Stimulated activated CD4-positive, alpha-beta T cell treated with anti-CD3 and anti-CD28 coated beads, Interleukin-12 subunit alpha, Interleukin-12 subunit beta, amount 100 ng/mL, for 4 hours (primary cell): ENCODE results near the gene ELF5.

ENCODE experiments used
- DNase-seq: peaks from one replicate; pipeline ENCODE4 v3.0.0-alpha.2; 2020

ELF5 gene

GRCh38 chr11:34513682-34514449 lies at the start of gene ELF5:
ELF5 (minus strand) TSS chr11:34513794; CDS start chr11:34505749, 8,045 bp downstream.
- DNase-seq: no peak

- no peak for DNase-seq
Observed at GRCh38 chr11:34562976-34563375, 49.4 kb upstream of the ELF5 start.

- no peak for DNase-seq
Observed at GRCh38 chr11:34560511-34560910, 46.9 kb upstream of the ELF5 start.

- no peak for DNase-seq
Observed at GRCh38 chr11:34558673-34559072, 45.1 kb upstream of the ELF5 start.

- DNase-seq: no peak
Observed at GRCh38 chr11:34558211-34558610, 44.6 kb upstream of the ELF5 start.

- DNase-seq: no peak
Observed at GRCh38 chr11:34552270-34552669, 38.7 kb upstream of the ELF5 start.

- no peak for DNase-seq
Observed at GRCh38 chr11:34549271-34549670, 35.7 kb upstream of the ELF5 start.

- DNase-seq: no peak
Observed at GRCh38 chr11:34548278-34548677, 34.7 kb upstream of the ELF5 start.

- DNase-seq: no peak
Observed at GRCh38 chr11:34546511-34547209, 33.1 kb upstream of the ELF5 start.

GRCh38 chr11:34542089-34542488 lies 28.5 kb upstream of the ELF5 start:
- no peak for DNase-seq

GRCh38 chr11:34540870-34541269 lies 27.3 kb upstream of the ELF5 start:
- no peak for DNase-seq

- no peak for DNase-seq
Observed at GRCh38 chr11:34537636-34538035, 24.0 kb upstream of the ELF5 start.

- no peak for DNase-seq
Observed at GRCh38 chr11:34536056-34536455, 22.5 kb upstream of the ELF5 start.

- DNase-seq: no peak
Observed at GRCh38 chr11:34534826-34535225, 21.2 kb upstream of the ELF5 start.

GRCh38 chr11:34531663-34532062 lies 18.1 kb upstream of the ELF5 start:
- DNase-seq: no peak

GRCh38 chr11:34530545-34531234 lies 17.1 kb upstream of the ELF5 start:
- no peak for DNase-seq

GRCh38 chr11:34529643-34530042 lies 16.0 kb upstream of the ELF5 start:
- DNase-seq: no peak

GRCh38 chr11:34528072-34528471 lies 14.5 kb upstream of the ELF5 start:
- no peak for DNase-seq

GRCh38 chr11:34525888-34526657 lies 12.5 kb upstream of the ELF5 start:
- DNase-seq: no peak

GRCh38 chr11:34525098-34525497 lies 11.5 kb upstream of the ELF5 start:
- DNase-seq: no peak

- no peak for DNase-seq
Observed at GRCh38 chr11:34524696-34525095, 11.1 kb upstream of the ELF5 start.

GRCh38 chr11:34523053-34523452 lies 9.5 kb upstream of the ELF5 start:
- no peak for DNase-seq

GRCh38 chr11:34522188-34522587 lies 8.6 kb upstream of the ELF5 start:
- DNase-seq: no peak
